ENCODE measurements around the gene ZSWIM1.

Gene ZSWIM1

GRCh38 chr20:45878076-45878761, 2.8 kb upstream of the ZSWIM1 start:
- Histone ChIP-seq H3K9me3 (ENCODE audit: insufficient read depth, low read length) (no peaks in the 10 kb centered on the region), H3K4me3 (ENCODE audit: insufficient read length, low read depth) (no peak overlapping the region), H3K36me3 (ENCODE audit: insufficient read depth, insufficient read length, low read length) (peaks cover 26% of the 10 kb centered on the region), H3K9ac (ENCODE audit: insufficient read length, low read depth) (no peak overlapping the region), H3K27me3 (ENCODE audit: insufficient read depth, insufficient read length) (no peaks in the 10 kb centered on the region), H3K4me1 (ENCODE audit: insufficient read depth, insufficient read length) (peaks cover 7% of the 10 kb centered on the region)
- no peak for TF ChIP-seq YY1 (IDR thresholded peaks at IDR 0.05; ENCODE audit: insufficient read depth, insufficient read length)
- no peak for TF ChIP-seq ZNF274 (IDR thresholded peaks at IDR 0.05; ENCODE audit: low read depth, low read length)
- TF ChIP-seq SUZ12 (IDR thresholded peaks at IDR 0.05; ENCODE audit: extremely low read depth, insufficient read depth, insufficient read length) = no peak
- DNase-seq (ENCODE audit: low read depth, low spot score) = no peak

GRCh38 chr20:45882469-45883099, 1.6 kb downstream of the ZSWIM1 start:
- peaks cover 38% of the 10 kb centered on the region for H3K36me3 ChIP-seq (ENCODE audit: insufficient read depth, insufficient read length, low read length)
- H3K9ac ChIP-seq (ENCODE audit: insufficient read length, low read depth) = no peak overlapping the region
- no peak overlapping the region for H3K4me3 ChIP-seq (ENCODE audit: insufficient read length, low read depth)
- H3K4me1 ChIP-seq (ENCODE audit: insufficient read depth, insufficient read length) = peaks cover 7% of the 10 kb centered on the region
- TF ChIP-seq YY1 (IDR thresholded peaks at IDR 0.05; ENCODE audit: insufficient read depth, insufficient read length) (no peak), ZNF274 (IDR thresholded peaks at IDR 0.05; ENCODE audit: low read depth, low read length) (no peak), SUZ12 (IDR thresholded peaks at IDR 0.05; ENCODE audit: extremely low read depth, insufficient read depth, insufficient read length) (no peak)
- no peaks in the 10 kb centered on the region for H3K9me3 ChIP-seq (ENCODE audit: insufficient read depth, low read length)
- H3K27me3 ChIP-seq (ENCODE audit: insufficient read depth, insufficient read length) = no peaks in the 10 kb centered on the region
- DNase-seq (ENCODE audit: low read depth, low spot score) = no peak

- H3K4me1 ChIP-seq (ENCODE audit: insufficient read depth, insufficient read length) = peaks cover 4% of the 10 kb centered on the region
- no peaks in the 10 kb centered on the region for H3K9me3 ChIP-seq (ENCODE audit: insufficient read depth, low read length)
- H3K27me3 ChIP-seq (ENCODE audit: insufficient read depth, insufficient read length) = no peaks in the 10 kb centered on the region
- H3K4me3 ChIP-seq (ENCODE audit: insufficient read length, low read depth) = no peak overlapping the region
- TF ChIP-seq SUZ12 (IDR thresholded peaks at IDR 0.05; ENCODE audit: extremely low read depth, insufficient read depth, insufficient read length) = no peak
- TF ChIP-seq YY1 (IDR thresholded peaks at IDR 0.05; ENCODE audit: insufficient read depth, insufficient read length) = no peak
- no peak for TF ChIP-seq ZNF274 (IDR thresholded peaks at IDR 0.05; ENCODE audit: low read depth, low read length)
- H3K36me3 ChIP-seq (ENCODE audit: insufficient read depth, insufficient read length, low read length) = peaks cover 33% of the 10 kb centered on the region
- DNase-seq (ENCODE audit: low read depth, low spot score) = no peak
- H3K9ac ChIP-seq (ENCODE audit: insufficient read length, low read depth) = no peak overlapping the region
Observed at GRCh38 chr20:45883100-45883469, 2.1 kb downstream of the ZSWIM1 start.

GRCh38 chr20:45886590-45887345, 5.7 kb downstream of the ZSWIM1 start:
- Histone ChIP-seq H3K9me3 (ENCODE audit: insufficient read depth, low read length) (no peaks in the 10 kb centered on the region), H3K9ac (ENCODE audit: insufficient read length, low read depth) (peak overlapping the region; percentile 26), H3K36me3 (ENCODE audit: insufficient read depth, insufficient read length, low read length) (peaks cover 33% of the 10 kb centered on the region), H3K4me3 (ENCODE audit: insufficient read length, low read depth) (no peak overlapping the region), H3K27me3 (ENCODE audit: insufficient read depth, insufficient read length) (no peaks in the 10 kb centered on the region), H3K4me1 (ENCODE audit: insufficient read depth, insufficient read length) (peaks cover 4% of the 10 kb centered on the region)
- no peak for DNase-seq (ENCODE audit: low read depth, low spot score)
- TF ChIP-seq SUZ12 (IDR thresholded peaks at IDR 0.05; ENCODE audit: extremely low read depth, insufficient read depth, insufficient read length) (no peak), ZNF274 (IDR thresholded peaks at IDR 0.05; ENCODE audit: low read depth, low read length) (no peak), YY1 (IDR thresholded peaks at IDR 0.05; ENCODE audit: insufficient read depth, insufficient read length) (no peak)

- H3K36me3 ChIP-seq (ENCODE audit: insufficient read depth, insufficient read length, low read length) = peaks cover 33% of the 10 kb centered on the region
- no peaks in the 10 kb centered on the region for H3K27me3 ChIP-seq (ENCODE audit: insufficient read depth, insufficient read length)
- peaks cover 4% of the 10 kb centered on the region for H3K4me1 ChIP-seq (ENCODE audit: insufficient read depth, insufficient read length)
- no peaks in the 10 kb centered on the region for H3K9me3 ChIP-seq (ENCODE audit: insufficient read depth, low read length)
- peak within 1 kb of the TSS; percentile 26 for H3K9ac ChIP-seq (ENCODE audit: insufficient read length, low read depth)
- no peak for DNase-seq (ENCODE audit: low read depth, low spot score)
- TF ChIP-seq YY1 (IDR thresholded peaks at IDR 0.05; ENCODE audit: insufficient read depth, insufficient read length) (no peak), ZNF274 (IDR thresholded peaks at IDR 0.05; ENCODE audit: low read depth, low read length) (no peak), SUZ12 (IDR thresholded peaks at IDR 0.05; ENCODE audit: extremely low read depth, insufficient read depth, insufficient read length) (no peak)
- H3K4me3 ChIP-seq (ENCODE audit: insufficient read length, low read depth) = no peak within 1 kb of the TSS
Observed at GRCh38 chr20:45887346-45887715, 6.3 kb downstream of the ZSWIM1 start, which contains the start of gene SPATA25. SPATA25 (minus strand) TSS chr20:45887622; CDS start chr20:45887590, 32 bp downstream.

GRCh38 chr20:45888681-45889080, 7.7 kb downstream of the ZSWIM1 start:
- Histone ChIP-seq H3K27me3 (ENCODE audit: insufficient read depth, insufficient read length) (no peaks in the 10 kb centered on the region), H3K9ac (ENCODE audit: insufficient read length, low read depth) (no peak overlapping the region), H3K9me3 (ENCODE audit: insufficient read depth, low read length) (no peaks in the 10 kb centered on the region), H3K4me1 (ENCODE audit: insufficient read depth, insufficient read length) (peaks cover 4% of the 10 kb centered on the region), H3K36me3 (ENCODE audit: insufficient read depth, insufficient read length, low read length) (peaks cover 29% of the 10 kb centered on the region), H3K4me3 (ENCODE audit: insufficient read length, low read depth) (no peak overlapping the region)
- TF ChIP-seq ZNF274 (IDR thresholded peaks at IDR 0.05; ENCODE audit: low read depth, low read length) (no peak), SUZ12 (IDR thresholded peaks at IDR 0.05; ENCODE audit: extremely low read depth, insufficient read depth, insufficient read length) (no peak), YY1 (IDR thresholded peaks at IDR 0.05; ENCODE audit: insufficient read depth, insufficient read length) (no peak)
- no peak for DNase-seq (ENCODE audit: low read depth, low spot score)

All from NT2/D1 (cell line).